GM18870 (cell line): ENCODE results near the gene ERC2.
"Not testable (repeated sequence)": the region's sequence is repeated elsewhere in the genome, so short reads cannot be mapped to it uniquely, and the experiment has no call there.

Source experiments
- ATAC-seq: cut with Tn5 transposase; IDR thresholded peaks from one replicate; pipeline ENCODE4 v1.9.1; 2021; ENCODE audit warnings: moderate library complexity; ENCODE audit not compliant: unreplicated experiment

ERC2 gene

GRCh38 chr3:56081246-56081645 is 387.0 kb downstream of the ERC2 start:
- no peak for ATAC-seq

GRCh38 chr3:56076746-56077145 is 391.5 kb downstream of the ERC2 start:
- no peak for ATAC-seq

GRCh38 chr3:56075089-56075488 is 393.2 kb downstream of the ERC2 start:
- no peak for ATAC-seq

- ATAC-seq, result no peak
These were observed 398.5 kb downstream of the ERC2 start for GRCh38 chr3:56069766-56070165.

- ATAC-seq, result not testable (repeated sequence)
These were observed 401.9 kb downstream of the ERC2 start for GRCh38 chr3:56066405-56066804.

GRCh38 chr3:56064684-56065083 is 403.6 kb downstream of the ERC2 start:
- no peak for ATAC-seq

GRCh38 chr3:56061279-56061626 is 407.0 kb downstream of the ERC2 start:
- ATAC-seq, result no peak

GRCh38 chr3:56060521-56061278 is 407.6 kb downstream of the ERC2 start:
- no peak for ATAC-seq

- ATAC-seq, result no peak
These were observed 408.5 kb downstream of the ERC2 start for GRCh38 chr3:56059731-56060130.

GRCh38 chr3:56055951-56056350 is 412.3 kb downstream of the ERC2 start:
- no peak for ATAC-seq

GRCh38 chr3:56055546-56055945 is 412.7 kb downstream of the ERC2 start:
- ATAC-seq, result no peak

GRCh38 chr3:56054844-56055243 is 413.4 kb downstream of the ERC2 start:
- ATAC-seq, result no peak

- ATAC-seq, result no peak
These were observed 414.5 kb downstream of the ERC2 start for GRCh38 chr3:56053727-56054126.

- ATAC-seq, result no peak
These were observed 416.1 kb downstream of the ERC2 start for GRCh38 chr3:56052188-56052587.

GRCh38 chr3:56051052-56051451 is 417.2 kb downstream of the ERC2 start:
- ATAC-seq, result no peak

GRCh38 chr3:56048946-56049345 is 419.3 kb downstream of the ERC2 start:
- ATAC-seq, result no peak

- ATAC-seq, result no peak
These were observed 419.9 kb downstream of the ERC2 start for GRCh38 chr3:56048331-56048730.

- ATAC-seq, result no peak
These were observed 425.8 kb downstream of the ERC2 start for GRCh38 chr3:56042326-56042951.

- ATAC-seq, result no peak
These were observed 442.9 kb downstream of the ERC2 start for GRCh38 chr3:56025326-56025725.

GRCh38 chr3:56023546-56023945 is 444.7 kb downstream of the ERC2 start:
- no peak for ATAC-seq

GRCh38 chr3:56022619-56023018 is 445.6 kb downstream of the ERC2 start:
- no peak for ATAC-seq

GRCh38 chr3:56019490-56020146 is 448.6 kb downstream of the ERC2 start:
- ATAC-seq, result no peak
